GM19324 (cell line): ENCODE measurements around the gene TACR2.
A peak's percentile ranks its signal among the peaks of the same experiment; 100 is the strongest.

Experiments used
- ATAC-seq: cut with Tn5 transposase; IDR thresholded peaks from one replicate; pipeline ENCODE4 v1.9.1; 2021; ENCODE audit warnings: mild to moderate bottlenecking, moderate library complexity; ENCODE audit not compliant: unreplicated experiment, low FRiP score

The TACR2 gene

DNA sequence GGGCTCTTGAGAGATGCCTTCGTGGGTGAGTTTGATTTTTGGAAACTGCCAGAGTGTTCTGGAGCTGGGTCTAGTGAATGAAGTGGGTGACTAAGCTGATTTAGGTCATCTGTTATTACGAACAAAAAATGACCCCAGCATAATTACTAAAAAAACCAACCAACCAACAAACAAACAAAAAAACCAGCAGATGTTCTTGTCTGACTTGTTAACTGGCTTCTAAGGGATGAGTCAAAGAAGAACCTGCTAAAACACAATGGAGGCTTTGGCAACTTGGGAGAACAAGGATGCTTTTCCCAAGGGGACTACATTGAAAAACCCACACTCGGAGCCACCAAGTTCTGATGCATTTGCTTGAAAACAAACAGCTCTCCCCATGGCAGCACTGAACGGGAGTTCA, 11.5 kb downstream of the TACR2 start:
- ATAC-seq, result no peak

DNA sequence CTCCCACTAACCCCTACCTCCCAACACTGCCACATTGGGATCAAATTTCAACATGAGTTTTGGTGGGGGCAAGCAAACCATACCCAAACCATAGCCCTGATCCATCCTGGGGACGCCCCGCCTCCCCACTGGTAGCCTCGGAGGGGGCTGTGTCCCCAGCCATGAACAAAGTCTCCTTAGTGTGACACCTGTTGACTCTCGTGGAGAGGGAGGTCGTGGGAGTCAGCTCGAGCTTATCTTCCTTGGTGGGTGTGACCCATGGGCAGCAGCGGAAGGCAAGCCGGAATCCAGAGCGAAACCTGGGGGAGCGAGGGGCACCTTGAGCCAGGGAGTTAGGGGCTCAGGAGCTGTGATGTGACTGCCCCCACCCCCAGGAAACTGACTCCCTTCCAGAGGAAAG, 11.9 kb downstream of the TACR2 start:
- no peak for ATAC-seq

DNA sequence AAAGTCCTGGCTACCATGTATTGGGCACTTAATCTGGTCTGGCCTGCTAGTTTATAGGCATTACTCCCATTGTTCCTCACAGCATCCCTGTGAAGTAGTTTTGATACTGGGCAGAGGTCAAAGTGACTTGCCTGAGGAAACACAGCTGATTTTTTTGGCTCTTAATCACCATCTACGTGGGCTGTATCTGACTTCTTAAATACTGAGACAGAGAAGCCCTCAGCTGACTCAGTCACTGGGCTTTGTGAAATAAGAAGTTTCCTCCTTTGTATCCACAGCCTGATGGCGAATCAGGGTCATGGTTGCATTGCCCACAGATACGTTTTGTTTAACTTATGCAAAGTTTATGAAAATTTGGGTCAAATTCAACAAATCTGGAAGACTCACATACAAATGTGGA, 13.2 kb downstream of the TACR2 start:
- ATAC-seq, result no peak

DNA sequence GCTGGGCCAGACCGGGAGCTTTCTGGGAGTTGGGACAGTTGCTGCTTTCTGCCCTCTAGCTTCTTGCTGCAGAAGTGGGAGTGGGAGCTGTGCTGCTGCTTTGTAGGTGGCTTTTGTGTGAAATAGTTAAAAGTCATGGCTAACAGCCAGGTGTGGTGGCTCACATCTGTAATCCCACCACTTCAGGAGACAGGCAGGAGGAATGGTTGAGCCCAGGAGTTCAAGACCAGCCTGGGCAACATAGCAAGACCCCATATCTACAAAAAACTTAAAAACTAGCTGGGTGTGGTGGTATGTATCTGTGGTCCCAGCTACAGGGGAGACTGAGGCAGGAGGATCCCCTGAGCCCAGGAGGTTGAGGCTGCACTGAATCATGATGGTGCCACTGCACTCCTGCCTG, 13.7 kb downstream of the TACR2 start:
- ATAC-seq, result no peak

GRCh38 chr10:69402386-69402785, 14.3 kb downstream of the TACR2 start:
- ATAC-seq, result no peak

DNA sequence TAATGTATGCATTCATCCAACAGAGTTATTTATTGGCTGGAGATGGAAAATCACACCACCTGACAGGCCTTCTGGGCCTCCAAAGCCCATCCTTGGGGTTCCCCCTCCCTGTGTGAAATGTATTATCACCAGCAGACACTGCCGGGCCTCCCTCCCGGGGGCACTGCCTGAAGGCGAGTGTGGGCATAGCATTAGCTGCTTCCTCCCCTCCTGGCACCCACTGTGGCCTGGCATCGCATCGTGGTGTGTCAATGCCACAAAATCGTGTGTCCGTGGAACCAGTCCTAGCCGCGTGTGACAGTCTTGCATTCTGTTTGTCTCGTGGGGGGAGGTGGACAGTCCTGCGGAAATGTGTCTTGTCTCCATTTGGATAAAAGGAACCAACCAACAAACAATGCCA, 15.3 kb downstream of the TACR2 start:
- ATAC-seq, result no peak

GRCh38 chr10:69400936-69401335, 15.8 kb downstream of the TACR2 start:
- no peak for ATAC-seq

- ATAC-seq, result no peak
Observed at GRCh38 chr10:69398466-69398865, 18.3 kb downstream of the TACR2 start.

DNA sequence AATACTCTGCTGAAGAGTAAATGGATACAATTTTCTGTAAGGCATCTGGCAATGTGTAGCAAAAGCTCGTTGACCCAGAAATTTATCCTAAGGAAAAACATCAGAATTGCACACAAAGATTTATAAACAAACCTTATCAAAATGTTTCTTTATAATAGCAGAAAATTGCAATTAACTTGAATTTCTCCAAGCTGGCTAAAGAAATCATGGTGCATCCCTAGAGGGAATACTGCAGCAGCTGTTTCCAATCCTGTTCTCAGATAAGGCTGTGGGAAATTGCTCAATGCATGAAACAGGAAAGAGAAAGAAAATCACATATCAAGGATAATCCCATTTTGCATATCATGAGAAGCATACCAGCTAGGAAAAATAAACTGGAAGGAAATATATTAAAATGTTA, 18.7 kb downstream of the TACR2 start:
- no peak for ATAC-seq

DNA sequence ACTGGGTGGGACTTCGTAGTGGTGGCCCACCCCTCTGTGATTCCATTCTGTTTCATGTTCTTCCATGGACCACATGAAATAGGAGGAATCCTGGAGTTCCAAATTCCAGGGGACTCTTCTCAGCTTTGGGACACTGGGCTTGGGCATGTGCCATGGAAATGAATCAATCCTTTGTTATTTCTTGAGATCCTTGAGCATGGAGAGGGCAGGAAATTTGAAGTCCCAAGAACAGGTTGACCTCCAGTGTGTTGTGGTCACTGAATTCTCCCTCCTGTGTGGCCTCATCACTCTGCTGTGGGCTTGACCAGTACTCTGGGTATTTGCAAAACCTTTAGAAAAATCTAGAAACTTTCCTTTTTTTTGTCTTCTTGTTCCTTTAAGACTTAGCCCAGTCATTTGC, 22.7 kb downstream of the TACR2 start:
- ATAC-seq, result no peak

GRCh38 chr10:69392481-69393000, 24.2 kb downstream of the TACR2 start:
- ATAC-seq, result peak; percentile 78

- no peak for ATAC-seq
Observed at GRCh38 chr10:69391158-69391557, 25.6 kb downstream of the TACR2 start.

GRCh38 chr10:69389827-69390490, 26.8 kb downstream of the TACR2 start:
- ATAC-seq, result no peak

DNA sequence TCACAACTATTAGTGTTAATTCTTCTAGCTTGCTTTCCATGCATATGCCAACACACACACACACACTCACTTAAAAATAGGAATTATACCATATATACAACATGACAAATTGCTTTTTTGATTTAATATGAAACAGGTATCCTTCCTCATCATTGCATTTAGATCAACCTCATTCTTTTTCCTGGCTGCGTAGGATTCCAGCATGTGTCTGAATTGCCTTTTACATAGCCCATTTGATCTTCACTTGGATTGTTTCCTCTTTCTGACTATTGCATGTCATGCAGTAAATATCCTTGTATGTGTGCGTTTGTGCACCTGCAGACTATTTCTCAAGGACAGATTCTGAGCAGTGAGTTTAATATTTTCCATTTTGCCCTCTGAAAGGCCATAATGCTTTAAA, 28.2 kb downstream of the TACR2 start:
- ATAC-seq, result no peak

DNA sequence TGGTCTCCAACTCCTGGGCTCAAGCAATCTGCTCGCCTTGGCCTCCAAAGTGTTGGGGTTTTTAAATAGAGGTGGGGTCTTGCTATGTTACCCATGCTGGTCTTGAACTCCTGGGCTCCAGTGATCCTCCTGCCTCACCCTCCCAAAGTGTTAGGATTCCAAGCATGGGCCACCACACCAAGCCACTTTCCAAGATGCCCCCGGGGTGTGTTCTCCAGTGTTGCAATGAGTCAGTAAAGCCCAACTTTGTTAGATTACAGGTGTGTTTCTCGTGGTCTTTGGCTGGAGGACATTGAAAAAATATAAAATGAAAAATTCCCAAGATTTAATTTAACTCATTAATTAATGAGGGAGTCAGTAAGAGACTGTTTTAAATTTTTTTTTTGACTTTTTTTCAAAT, 29.2 kb downstream of the TACR2 start:
- ATAC-seq, result no peak

- ATAC-seq, result no peak
Observed at GRCh38 chr10:69385454-69386350, 31.0 kb downstream of the TACR2 start.

- no peak for ATAC-seq
Observed at GRCh38 chr10:69384320-69384719, 32.4 kb downstream of the TACR2 start.

DNA sequence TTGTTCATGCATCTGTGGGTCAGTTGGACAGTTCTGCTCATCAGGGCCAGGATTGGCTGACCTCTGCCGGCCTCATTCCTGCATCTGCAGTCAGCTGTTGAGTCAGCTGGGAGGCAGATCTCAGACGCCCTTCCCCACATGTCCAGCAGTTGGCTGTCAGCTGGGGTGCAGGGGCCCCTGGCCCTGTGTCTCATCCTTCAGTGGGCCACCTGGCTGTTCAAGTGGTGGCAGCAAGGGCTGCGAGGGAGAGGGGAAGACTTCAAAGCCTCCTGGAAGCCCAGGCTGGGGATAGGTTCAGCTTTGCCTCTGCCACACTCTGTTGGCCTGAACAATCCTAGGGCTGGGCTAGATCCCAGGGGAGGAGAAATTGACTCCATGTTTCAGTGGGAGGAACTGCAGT, 33.2 kb downstream of the TACR2 start:
- ATAC-seq, result no peak

- no peak for ATAC-seq
Observed at GRCh38 chr10:69382382-69383117, 34.2 kb downstream of the TACR2 start.

- no peak for ATAC-seq
Observed at GRCh38 chr10:69379800-69380199, 36.9 kb downstream of the TACR2 start.

DNA sequence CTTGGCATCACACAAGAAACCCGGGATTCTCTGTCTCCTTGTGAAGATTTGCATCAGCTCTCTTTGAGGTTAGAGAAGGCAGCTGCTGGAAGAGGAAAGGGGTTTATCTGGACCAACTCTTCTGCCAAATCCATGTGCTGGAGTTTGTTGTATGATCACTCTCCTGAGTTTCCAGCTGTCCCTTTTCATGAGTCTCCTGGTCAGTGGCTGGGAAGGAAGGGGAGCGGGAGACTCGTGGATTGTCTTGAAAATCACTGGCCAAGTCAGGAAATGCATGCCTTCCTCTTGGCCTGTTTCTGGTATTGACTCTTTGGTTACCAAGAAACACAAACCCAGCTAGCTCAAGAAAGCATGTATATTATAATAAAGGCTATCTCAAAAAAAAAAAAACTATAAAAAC, 38.8 kb downstream of the TACR2 start:
- no peak for ATAC-seq
